Islet precursor cell (in vitro differentiated cells): ENCODE measurements around the gene LCE3C.
"Not testable (repeated sequence)": the region's sequence is repeated elsewhere in the genome, so short reads cannot be mapped to it uniquely, and the experiment has no call there.

ENCODE experiments used
- DNase-seq: peaks from one replicate; pipeline ENCODE4 v3.0.0-alpha.2; 2018

Gene LCE3C, protein sequence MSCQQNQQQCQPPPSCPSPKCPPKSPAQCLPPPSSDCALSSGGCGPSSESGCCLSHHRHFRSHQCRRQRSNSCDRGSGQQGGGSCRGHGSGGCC

DNA sequence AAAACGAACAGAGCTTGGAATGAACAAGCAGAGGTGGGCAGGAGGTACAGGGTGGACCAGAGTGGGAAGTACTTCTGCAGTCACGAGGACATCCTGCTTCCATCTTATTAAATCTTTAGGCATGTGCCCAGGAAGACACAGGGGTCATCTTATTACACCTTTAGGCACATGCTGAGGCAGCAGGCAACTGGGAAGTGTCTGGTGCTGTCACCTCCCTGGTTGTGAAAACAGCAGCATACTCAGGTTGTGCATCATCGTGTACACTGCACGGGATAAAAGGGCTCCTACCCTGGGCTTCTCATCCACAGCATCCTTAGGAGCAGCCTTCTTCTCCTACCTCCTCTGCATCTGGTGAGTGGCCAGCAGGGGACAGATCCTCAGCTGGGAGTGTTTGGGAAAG, at the start of gene LCE3C:
Gene LCE3C, plus strand, starts transcription at position 301 of the 400 bp plus-strand sequence. CDS start 498 bp downstream, outside the sequence.
- no peak for DNase-seq

DNA sequence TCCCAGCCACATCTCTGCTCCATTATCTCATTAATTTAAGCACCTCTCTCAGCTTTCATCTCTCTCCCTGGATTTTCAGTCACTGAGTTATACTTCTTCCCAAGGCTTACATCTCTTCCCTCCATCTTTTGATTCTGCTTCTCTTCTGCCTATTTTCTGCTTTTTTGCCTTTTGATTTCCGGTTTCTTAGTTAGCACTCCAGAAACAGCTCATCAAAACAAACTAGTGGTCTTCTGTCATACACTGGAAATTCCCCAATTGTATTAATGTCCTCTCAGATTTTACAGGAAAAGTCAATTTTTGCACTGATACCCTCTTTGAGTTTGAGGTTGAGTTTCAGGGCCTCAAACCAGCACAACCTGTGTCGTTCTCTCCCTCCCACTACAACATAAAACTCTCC, 34.9 kb upstream of the LCE3C start:
- no peak for DNase-seq

DNA sequence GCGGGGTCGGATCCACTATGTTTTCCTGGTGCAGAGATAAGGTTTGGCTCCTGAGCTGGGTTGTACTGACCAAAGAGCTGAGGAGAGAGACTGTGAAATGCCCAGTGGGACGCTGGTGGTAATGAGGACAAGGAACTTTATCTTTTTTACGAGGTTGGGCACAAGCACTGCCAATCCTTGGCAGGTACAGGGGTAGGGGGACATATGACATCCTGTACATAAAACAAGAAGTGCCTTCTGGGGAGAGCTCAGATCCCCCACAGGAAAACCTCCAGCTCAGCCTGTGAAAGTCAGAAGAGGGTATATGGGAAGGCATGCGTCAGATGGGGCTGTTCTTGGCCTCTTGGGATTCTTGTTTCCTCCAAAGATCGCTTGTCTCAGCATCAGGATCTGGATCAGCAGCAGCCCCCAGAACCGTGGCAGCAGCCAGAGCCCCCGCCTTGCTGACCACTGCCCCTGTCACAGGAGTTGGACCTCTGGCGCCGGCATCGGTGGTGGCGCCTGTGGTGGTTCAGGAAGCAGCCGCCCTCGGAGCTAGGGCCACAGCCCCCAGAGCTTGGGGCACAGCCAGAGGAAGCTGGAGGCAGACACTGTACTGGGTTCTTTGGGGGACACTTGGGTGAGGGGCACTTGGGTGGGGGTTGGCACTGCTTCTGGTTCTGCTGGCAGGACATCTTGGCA, 34.4 kb upstream of the LCE3C start:
- DNase-seq = no peak

DNA sequence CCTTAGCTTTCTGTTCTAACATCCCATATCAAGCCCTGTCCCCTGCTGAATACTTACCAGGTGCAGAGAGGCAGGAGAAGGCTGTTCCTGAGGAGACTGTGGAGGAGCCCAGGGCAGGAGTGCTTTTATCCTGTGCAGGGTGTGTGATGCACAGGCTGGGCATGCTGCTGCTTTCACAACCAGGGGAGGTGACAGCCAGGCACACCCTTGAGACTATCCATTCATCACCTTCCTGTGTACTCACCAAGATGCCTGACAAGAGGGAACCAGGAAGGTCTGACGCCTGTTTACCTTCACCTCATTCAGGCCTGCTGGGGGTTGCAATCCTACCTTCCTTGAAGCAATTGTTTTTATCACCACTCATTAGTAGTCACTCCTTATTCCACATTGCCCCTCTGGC, 33.4 kb upstream of the LCE3C start, which contains the start of gene LCE3E:
Gene LCE3E, minus strand, starts transcription at position 100 of the 400 bp plus-strand sequence. CDS start 572 bp downstream, outside the sequence.
- no peak for DNase-seq

DNA sequence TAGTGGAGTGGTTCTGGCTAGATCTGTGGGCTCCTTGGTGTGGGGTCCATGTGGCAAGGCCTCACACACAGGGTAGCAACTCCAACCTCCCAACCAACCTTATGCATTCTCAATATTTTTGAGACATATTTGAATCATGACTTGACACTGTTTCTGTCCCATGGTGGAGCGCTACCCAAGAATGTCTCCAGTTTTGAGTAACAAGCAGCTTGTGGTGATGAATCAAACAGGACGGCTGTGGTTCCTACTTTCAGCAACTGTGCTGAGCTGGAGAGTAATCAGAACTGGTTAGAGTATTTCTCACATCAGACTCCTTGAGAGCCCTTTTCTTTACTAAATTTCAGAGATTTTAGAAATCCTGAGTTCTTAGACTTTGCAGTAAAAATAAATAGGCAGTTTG, 22.9 kb upstream of the LCE3C start:
- DNase-seq = no peak

DNA sequence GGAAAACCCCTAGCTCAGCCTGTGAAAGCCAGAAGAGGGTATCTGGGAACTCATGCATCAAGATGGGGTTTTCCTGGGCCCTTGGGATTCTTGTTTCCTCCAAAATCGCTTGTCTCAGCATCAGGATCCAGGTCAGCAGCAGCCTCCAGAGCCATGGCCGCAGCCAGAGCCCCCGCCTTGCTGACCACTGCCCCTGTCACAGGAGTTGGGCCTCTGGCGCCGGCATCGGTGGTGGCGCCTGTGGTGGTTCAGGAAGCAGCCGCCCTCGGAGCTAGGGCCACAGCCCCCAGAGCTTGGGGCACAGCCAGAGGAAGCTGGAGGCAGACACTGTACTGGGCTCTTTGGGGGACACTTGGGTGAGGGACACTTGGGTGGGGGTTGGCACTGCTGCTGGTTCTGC, 20.5 kb upstream of the LCE3C start:
- not testable (repeated sequence) for DNase-seq

DNA sequence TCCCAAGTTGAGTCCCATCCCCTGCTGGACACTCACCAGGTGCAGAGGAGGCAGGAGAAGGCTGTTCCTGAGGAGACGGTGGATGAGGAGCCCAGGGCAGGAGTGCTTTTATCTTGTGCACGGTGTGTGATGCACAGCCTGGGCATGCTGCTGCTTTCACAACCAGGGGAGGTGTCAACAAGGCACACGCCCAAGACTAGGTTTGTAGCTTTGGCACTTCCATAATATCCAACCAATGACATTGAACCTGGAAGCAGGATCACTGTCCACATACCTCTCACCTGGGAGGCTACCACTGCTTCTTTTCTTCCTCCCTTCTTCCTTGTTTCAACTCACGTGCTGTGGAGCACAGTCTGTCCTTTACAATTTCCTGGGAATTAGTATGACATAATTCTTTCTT, 19.6 kb upstream of the LCE3C start, which contains the start of gene LCE3D:
Gene LCE3D, minus strand, starts transcription at position 84 of the 400 bp plus-strand sequence. CDS start 580 bp downstream, outside the sequence.
- DNase-seq = no peak

DNA sequence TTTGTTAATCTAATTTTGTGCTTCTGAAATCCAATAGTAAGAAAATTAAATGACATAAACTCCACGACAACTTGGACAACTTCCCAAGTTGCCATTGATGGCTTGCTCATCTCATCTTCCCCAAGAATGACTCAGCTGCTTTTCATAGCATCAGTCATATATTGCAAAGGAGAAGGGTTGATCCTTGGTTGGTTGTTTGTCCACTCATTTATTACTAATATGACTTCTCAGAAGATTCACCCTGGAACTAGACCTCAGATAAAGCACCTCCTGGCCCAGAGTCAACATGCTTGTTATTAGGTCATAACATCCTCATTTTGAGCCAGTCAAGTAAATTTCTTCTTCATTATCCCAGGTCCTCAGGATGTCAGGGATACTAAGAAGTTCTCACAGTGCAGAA, 17.4 kb upstream of the LCE3C start:
- no peak for DNase-seq

DNA sequence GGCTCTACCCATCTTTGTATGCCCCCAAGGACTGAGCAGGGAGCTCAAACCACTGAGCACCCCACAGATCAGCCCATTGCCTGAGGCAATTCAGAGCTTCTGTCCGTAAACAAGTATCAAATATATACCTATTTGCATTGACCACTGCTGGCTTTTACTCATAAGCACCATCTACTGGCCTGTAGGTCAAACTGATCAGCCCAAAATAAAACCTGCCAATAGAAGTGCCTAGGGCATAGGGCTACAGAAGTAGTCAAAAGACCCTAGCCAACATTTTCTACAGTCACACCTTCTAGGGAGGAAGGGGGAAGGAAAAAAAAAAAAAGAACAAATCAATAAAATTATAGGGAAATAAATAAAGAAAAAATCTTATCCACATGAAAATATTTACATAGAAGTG, 14.4 kb upstream of the LCE3C start:
- DNase-seq = no peak

DNA sequence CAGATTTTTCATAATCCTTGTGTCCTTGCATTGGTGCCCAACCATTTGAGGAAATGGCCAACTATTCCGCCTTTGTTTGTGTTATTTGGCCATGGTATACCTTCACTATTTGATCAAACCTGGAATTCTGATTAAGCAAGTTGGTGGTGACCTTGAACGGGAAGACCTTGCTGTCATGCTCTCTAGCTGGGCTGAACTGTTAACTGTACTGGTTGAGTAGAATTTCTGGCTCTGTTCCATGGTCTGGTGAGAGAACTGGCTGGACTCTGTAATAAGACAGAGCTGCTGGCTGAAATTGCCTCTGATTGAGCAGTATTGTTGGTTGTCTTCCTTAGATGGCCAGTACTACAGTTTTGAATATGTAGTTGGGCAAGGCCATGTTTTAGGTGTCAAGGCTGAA, 3.0 kb upstream of the LCE3C start:
- DNase-seq = no peak

DNA sequence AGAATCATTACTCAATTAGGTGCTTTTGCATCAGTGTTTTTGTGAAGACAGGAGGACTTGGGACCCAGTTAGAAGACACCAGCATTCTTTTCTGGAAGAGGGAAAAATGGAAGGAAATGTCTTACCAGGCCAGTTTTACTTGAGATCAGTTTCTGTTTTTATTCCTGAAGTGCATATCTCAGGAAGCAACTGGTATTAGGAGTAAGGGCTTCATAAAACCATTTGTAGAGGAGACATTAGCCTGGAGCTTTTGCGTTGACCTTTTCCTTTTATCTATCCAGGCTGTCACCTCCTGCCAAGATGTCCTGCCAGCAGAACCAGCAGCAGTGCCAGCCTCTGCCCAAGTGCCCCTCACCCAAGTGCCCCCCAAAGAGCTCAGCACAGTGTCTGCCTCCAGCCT, 13.5 kb downstream of the LCE3C start, which contains the start of gene LCE3B:
Gene LCE3B, plus strand, starts transcription at position 301 of the 400 bp plus-strand sequence. Its CDS starts 0 bp downstream, at position 301.
- no peak for DNase-seq

DNA sequence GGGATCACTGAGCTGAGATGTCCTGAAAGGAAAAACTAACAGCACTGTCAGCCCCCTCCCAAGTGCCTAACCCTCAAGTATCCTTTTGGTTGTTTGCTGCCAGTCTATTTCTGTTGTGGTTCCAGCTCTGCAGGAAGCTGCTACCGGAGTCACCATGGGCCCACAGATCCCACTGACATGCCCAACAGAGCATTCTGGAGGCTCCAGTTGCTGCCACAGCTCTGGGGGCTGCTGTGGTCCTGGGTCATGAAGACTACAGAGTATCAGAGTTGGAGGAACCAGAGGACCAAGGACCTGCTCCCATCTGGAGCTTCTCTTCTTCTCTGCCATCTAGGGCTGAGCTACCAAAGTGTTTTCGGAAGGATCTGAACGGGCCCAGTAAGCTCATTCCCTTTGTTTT, 22.0 kb downstream of the LCE3C start:
- DNase-seq = no peak

DNA sequence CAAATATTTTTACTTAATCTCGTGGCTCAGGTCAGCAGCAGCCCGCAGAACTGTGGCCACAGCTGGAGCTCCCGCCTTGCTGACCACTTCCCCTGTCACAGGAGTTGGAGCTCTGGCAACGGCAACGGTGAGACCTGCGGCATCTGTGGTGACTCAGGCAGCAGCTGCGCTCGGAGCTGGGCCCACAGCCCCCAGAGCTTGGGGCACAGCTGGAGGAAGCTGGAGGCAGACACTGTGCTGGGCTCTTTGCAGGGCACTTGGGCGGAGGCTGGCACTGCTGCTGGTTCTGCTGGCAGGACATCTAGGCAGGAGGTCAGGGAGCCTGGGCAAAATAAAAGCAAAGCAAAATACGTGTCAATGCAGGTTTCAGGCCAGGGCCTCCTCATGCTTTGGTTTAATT, 22.8 kb downstream of the LCE3C start, which contains the start of gene LCE3A:
Gene LCE3A, minus strand, starts transcription at position 301 of the 400 bp plus-strand sequence. Its CDS starts 0 bp downstream, at position 301.
- no peak for DNase-seq

DNA sequence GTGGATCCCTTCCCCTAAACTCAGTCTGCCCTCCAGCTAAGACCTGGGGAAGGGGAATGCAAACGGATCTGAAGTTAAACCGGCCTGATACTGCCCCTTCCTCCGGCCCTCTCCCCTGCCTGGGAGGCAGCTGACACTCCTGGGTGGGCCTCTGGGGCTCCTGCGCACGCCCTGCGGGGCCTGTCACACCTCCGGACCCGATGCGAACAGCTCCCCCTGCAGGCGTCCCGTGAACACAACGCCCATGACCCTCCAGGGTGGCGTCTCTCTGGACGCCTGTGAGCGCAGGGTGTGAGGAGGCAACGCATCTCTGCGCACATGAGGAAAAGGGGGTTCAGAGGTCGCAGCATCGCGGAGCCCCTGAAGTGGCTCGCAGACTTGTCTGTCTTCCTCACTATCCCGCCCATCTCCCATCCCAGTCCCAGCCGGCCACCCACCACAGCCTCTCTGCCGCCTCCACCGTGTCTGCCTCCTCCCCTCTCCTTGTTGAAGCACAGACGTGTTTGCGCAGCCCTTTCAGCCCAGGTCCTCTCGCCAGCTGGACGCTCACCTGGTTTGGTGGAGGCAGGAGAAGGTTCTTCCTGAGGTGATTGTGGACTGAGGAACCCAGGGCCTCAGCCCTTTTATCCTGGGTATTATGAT, 23.3 kb downstream of the LCE3C start:
- no peak for DNase-seq

DNA sequence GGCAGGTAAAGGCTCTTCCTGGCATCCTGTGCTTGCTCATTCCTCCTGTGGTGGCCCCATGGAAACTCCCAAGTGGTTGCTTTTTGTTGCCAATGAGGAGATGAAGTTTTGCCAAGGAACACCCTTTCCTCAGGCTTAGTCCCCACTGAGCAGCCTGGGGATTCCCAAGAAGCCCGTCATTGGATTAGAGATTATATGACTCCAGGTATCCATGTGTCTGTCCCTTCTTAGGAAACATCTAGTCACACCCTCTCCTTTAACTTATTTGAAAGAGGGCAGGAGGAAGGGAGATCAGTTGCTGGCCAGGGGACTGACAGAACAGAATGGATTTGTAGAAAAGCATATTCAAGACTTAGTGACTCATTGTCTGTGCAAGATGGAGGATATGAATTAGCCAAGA, 26.7 kb downstream of the LCE3C start:
- DNase-seq = no peak

DNA sequence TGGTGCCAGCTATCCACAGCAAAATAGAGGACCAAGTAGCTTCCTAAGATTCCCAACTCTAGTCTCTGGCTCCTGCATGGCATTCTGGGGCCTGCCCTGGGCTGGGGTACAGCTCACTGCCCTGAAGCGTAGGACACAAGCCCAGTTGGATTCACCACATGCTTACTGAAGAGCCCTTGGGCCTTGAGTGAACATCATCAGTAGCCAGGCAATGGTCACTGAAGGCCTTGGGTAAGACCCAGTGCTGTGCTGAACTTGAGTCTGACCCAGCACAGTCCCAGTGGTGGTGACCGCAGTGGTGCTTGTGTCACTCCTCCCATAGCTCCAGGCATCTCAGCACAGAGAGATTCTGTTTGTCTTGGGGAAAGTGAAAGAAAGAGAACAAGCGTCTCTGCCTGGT, 30.6 kb downstream of the LCE3C start:
- DNase-seq = no peak

DNA sequence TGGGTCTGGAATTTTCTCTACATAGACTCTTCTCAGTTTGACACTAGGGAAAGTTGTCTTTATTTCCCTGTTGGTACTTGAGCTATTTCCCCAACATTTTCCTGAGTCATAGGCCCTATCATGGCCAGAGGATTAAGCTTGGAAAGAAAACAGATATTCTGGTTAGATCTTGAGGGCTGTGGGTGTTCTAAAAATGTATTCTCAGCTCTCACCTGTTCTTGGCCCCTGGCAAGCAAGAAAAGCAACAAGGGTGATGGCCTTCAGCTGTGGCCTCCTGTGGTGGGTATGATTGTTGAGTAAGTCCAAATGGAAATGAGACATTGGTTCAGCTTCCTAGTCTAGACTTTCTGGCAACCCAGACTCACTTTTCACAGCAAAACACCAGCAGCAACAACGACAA, 40.3 kb downstream of the LCE3C start:
- no peak for DNase-seq

DNA sequence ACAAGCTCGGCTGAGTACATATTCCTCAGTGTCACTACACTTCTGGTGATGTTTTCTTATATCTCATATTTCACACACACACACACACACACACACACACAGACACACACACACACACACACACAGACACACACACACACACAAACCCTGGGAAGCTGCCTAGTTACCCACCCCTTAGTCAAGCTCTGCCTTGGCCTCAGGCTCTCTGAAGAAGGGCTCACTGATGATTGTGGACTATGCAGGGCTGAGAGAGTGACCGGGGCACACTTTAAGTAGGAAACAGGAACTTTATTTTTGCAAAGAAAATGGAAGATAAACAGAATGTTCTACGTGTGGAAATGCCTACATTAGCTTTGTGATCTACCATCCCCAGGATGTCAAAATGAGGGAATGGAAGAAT, 43.9 kb downstream of the LCE3C start:
- DNase-seq = no peak

DNA sequence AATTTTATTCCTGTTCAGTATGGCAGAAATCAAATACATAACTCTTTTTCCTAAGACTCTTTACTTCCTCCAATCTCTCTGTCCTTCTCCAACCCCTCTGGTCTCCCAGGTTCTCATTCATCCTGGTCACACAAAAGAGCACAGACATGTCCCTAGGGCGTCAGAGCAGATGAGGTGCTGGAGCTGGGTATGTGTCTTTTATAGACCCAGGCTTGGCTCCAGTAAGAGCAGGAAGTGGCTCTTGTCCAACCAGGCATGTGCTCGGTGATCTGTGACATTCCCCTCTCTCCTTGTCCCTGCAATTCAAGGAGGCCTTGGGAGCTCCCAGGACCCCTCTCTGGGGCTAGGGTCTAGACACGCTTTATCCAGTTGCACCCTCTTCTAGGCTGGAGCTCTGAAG, 45.1 kb downstream of the LCE3C start:
- no peak for DNase-seq

DNA sequence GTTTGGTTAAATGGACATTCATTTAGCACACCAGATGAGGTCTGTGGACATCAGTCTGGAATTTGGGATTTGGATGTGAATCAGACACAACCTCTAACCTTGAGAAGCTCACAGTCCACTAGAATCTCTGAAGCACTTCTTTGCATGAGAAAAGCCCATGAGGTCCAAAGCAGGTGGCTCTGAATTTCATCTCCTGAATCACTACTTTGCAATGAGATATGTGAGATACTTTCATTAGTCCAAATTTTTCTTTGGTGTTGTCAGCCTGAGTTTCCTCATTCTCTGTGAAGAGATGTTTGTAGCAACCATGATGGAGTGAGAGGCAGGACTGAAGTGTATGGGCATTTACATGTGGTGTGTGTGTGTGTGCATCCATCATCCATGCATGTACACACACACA, 46.6 kb downstream of the LCE3C start:
- no peak for DNase-seq
